Esophagus squamous epithelium (tissue), 5 donors: ENCODE results near the gene FAF2. TPM values are rescaled to one million over a fixed set of nuclear protein-coding genes. Genes with fewer than 3 reads are reported as not detected.

Source experiments
- DNase-seq: peaks from one replicate; lab custom pipeline; 2025; lab: John Stamatoyannopoulos, UW
- H3K27ac ChIP-seq, 4 donors: fragments of 200-600 bp; sonication (generic); one replicate each; pipeline ENCODE4 v1.5.1; 2016 to 2019; ENCODE audit warnings: mild to moderate bottlenecking in 1 of 4
- H3K27me3 ChIP-seq, 4 donors: fragments of 200-600 bp; sonication (generic); 1 replicate in 3 of 4; 2 replicates in 1 of 4; pipeline versions ENCODE4 v1.5.1 to v1.6.0; 2017 to 2021; ENCODE audit warnings: antibody characterized with exemption in 1 of 4
- H3K36me3 ChIP-seq, 3 donors: fragments of 200-600 bp; sonication (generic); one replicate each; pipeline ENCODE4 v1.5.1; 2016 to 2019
- H3K4me1 ChIP-seq, 3 donors: fragments of 200-600 bp; sonication (generic); one replicate each; pipeline ENCODE4 v1.5.1; 2017 to 2019
- H3K4me3 ChIP-seq, 4 donors: fragments of 200-600 bp; sonication (generic); 1 replicate in 3 of 4; 2 replicates in 1 of 4; pipeline ENCODE4 v1.5.1; 2016 to 2019; ENCODE audit warnings: mild to moderate bottlenecking in 2 of 4, moderate library complexity in 1 of 4
- H3K9me3 ChIP-seq, 3 donors: fragments of 200-600 bp; sonication (generic); one replicate each; pipeline ENCODE4 v1.5.1; 2016 to 2019
- POLR2A ChIP-seq, 4 donors: fragments of 450-650 bp; IDR thresholded peaks; one replicate each; pipeline ENCODE4 v1.6.1; 2017; ENCODE audit warnings: antibody characterized with exemption in 4 of 4, mild to moderate bottlenecking in 4 of 4, moderate library complexity in 3 of 4
- WGBS, 2 donors: methylation state at CpG; one replicate each; pipeline ENCODE4 v1.1.5; 2018; 5-methylcytosine and 5-hydroxymethylcytosine counted together
- intact Hi-C: fragments of 100-400 bp; cut with DNase I; formaldehyde crosslinking; loops from one replicate; pipeline ENCODE4 v1.15.0; 2022
- total RNA-seq, 4 donors: library from RNA; depleted of rRNA; stranded (reverse); fragments of >200 nt; gene quantifications; one replicate each; pipeline ENCODE4 v1.1.0, GENCODE V29; 2016
- TF ChIP-seq, protein P1 (sequence below), 6 experiments: fragments of 450-650 bp in 4 of 6; fragments of 200-600 bp in 2 of 6; sonication (generic) in 2 of 6; IDR thresholded peaks; one replicate each; pipeline ENCODE4 v1.5.1; 2016 to 2019; ENCODE audit warnings: antibody characterized with exemption in 6 of 6, mild to moderate bottlenecking in 4 of 6, moderate library complexity in 4 of 6
- donor health status: DM: yes; HTN: yes; CAD: no.

FAF2 gene
- total RNA-seq, 4 donors from 2014 or later = 18.5 to 27.0 (median 24.7) TPM

DNA sequence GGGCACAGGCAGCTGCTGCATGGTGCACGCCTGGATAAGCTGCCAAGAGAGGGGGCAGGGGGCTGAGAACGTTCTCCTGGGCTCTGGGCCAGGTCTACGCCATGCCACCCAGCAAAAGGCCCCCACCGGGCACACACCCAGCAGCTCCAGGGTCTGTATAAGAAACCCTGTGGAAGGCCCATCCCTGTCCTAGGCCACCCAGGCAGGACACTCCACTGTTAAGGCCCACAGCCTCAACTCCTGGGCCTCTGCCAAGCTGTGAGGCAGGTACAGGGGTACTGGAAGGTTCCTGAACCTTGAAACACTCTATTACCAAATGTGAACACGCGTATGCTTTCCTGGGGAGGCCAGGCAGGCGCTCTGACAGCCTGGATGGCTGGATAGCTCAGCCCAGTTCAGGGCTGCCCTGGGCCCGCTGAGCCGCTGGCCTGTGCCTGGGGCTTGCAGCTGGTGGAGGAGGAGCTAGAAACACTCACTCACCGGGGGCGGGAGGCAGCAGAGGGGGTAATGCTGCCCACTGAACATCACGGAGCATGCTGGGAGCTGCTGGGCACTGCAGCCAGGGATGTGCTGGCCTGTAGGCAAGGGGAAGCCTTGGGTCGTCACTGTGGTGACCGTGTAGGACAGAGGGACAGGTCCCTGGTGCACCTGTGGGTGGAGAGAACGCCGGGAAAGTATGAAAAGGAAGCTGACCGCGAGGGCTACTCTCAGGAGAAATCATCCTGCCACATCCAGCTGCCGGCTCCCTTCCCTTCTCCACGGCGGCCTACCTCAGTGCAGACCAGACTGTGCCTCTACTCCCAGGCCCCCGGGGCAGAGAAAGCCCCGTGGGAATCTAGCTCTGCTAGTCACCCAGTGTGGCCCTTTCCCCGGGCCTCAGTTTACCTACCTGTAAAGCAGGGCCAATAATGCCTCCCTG lies 83.1 kb downstream of the FAF2 start:
- H3K27ac ChIP-seq = peak overlapping the region in 1 of 4 donors; percentile 18
- 38% methylated on average over 13 of the region's 24 CpGs; no CpG with 5 or more reads in 1 of the 2 donors for WGBS, 2 donors
- peaks cover 61 to 82% (median 66%) of the 10 kb centered on the region in 3 donors for H3K4me1 ChIP-seq
- H3K9me3 ChIP-seq = no peaks in the 10 kb centered on the region
- H3K27me3 ChIP-seq = no peaks in the 10 kb centered on the region
- intact Hi-C loops = loop anchor here (10.0 kb wide), 1 partner anchor 116 kb away; the partner anchor contains the start of gene CLTB
- TF ChIP-seq POLR2A (IDR thresholded peaks at IDR 0.05) = no peak
- TF ChIP-seq, protein P1, sequence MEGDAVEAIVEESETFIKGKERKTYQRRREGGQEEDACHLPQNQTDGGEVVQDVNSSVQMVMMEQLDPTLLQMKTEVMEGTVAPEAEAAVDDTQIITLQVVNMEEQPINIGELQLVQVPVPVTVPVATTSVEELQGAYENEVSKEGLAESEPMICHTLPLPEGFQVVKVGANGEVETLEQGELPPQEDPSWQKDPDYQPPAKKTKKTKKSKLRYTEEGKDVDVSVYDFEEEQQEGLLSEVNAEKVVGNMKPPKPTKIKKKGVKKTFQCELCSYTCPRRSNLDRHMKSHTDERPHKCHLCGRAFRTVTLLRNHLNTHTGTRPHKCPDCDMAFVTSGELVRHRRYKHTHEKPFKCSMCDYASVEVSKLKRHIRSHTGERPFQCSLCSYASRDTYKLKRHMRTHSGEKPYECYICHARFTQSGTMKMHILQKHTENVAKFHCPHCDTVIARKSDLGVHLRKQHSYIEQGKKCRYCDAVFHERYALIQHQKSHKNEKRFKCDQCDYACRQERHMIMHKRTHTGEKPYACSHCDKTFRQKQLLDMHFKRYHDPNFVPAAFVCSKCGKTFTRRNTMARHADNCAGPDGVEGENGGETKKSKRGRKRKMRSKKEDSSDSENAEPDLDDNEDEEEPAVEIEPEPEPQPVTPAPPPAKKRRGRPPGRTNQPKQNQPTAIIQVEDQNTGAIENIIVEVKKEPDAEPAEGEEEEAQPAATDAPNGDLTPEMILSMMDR (IDR thresholded peaks at IDR 0.05) = no peak
- peak overlapping the region in 1 of 4 donors; percentile 2 for H3K4me3 ChIP-seq
- DNase-seq = no peak
- H3K36me3 ChIP-seq = peaks cover 17 to 60% (median 46%) of the 10 kb centered on the region in 3 donors

DNA sequence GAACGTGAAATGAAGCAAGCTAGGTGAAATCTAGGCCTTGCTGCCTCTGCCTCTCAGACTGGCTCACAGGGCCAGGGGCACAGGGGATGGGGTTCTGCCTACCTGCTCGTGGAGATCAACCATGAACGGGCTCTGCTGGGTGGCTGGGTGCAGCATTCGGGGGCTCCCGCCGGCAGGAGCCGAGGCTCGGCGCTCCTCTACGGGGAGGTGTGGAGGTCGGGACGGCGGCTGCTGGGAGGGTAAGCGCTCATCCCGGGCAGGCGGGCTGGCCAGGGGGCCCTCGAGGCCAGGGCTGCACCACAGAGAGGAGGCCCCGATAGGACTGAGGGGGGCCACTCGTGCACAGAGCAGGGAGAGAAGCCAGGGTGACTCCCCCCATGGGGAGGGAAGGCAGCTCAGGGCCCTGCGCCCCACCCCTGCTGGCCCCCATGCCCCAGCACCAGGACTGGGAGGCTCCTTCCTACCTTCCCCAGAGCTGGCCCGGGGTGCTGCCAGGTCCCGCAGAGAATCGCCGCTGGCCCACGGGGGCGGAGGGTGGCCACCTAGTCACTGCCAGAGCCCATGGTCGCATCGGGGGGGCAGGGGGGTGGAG lies 83.8 kb downstream of the FAF2 start:
- intact Hi-C loops = loop anchor here (10.0 kb wide), 1 partner anchor 117 kb away; the partner anchor contains the start of gene CLTB
- Histone ChIP-seq H3K27me3 (no peaks in the 10 kb centered on the region), H3K4me1 (peaks cover 63 to 84% (median 66%) of the 10 kb centered on the region in 3 donors), H3K36me3 (peaks cover 17 to 55% (median 46%) of the 10 kb centered on the region in 3 donors), H3K4me3 (no peak overlapping the region), H3K27ac (peak overlapping the region in 2 of 4 donors; percentile 9 to 18), H3K9me3 (no peaks in the 10 kb centered on the region)
- DNase-seq = no peak
- WGBS, 2 donors = no CpG with 5 or more reads among the region's 28 CpGs
- no peak for TF ChIP-seq POLR2A (IDR thresholded peaks at IDR 0.05)
- TF ChIP-seq, protein P1 (IDR thresholded peaks at IDR 0.05) = no peak

DNA sequence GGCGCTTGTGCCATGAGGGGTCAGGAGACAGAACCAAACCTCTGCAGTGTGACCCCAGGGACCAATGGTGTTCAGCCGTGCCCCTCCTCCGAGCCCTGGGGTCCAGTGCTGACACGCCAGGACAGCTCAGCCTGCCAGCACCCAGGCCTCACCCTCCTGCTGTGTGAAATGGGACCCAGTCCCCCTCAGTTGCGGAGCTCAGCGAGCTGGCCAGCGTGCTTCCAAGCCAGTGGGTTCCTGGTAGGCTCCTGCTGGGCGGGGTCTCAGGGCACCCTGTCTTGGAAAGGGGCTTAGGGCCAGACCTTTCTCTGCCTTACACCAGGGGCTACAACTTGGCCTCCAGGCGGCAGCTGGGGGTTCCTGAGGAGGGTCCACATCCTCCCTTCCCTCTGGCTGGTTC lies 84.6 kb downstream of the FAF2 start:
- Histone ChIP-seq H3K27me3 (no peaks in the 10 kb centered on the region), H3K4me1 (peaks cover 63 to 84% (median 66%) of the 10 kb centered on the region in 3 donors), H3K9me3 (no peaks in the 10 kb centered on the region), H3K27ac (peak overlapping the region; percentile 30 to 100 (median 98)), H3K36me3 (peaks cover 17 to 47% (median 39%) of the 10 kb centered on the region in 3 donors), H3K4me3 (no peak overlapping the region)
- WGBS, 2 donors = 58 to 71% methylated on average over 4 to 7 of the region's 9 CpGs
- intact Hi-C loops = loop anchor here (10.0 kb wide), 1 partner anchor 118 kb away; the partner anchor contains the start of gene CLTB
- TF ChIP-seq, protein P1 (IDR thresholded peaks at IDR 0.05) = no peak
- TF ChIP-seq POLR2A (IDR thresholded peaks at IDR 0.05) = no peak
- no peak for DNase-seq

DNA sequence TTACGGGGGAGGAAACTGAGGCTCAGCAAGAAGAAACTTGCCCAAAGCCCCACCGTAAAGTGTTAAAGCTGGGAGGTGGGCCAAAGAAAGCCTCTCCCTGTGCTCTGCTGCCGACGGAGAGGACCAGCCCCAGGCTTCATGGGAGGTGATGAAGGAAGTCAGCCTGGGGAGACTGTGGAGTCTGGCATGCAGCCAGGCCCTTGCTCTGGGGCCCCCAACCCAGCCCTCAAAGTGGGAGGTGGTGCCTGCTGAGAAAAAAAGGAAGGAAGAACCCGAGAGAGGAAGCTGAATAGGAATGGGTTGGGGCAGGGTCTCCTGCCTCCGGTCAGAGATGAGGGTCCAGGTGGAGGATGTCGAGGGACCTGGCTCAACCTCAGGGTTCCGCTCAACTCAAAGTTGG lies 85.2 kb downstream of the FAF2 start:
- Histone ChIP-seq H3K27me3 (no peaks in the 10 kb centered on the region), H3K4me1 (peaks cover 64 to 87% (median 68%) of the 10 kb centered on the region in 3 donors), H3K36me3 (peaks cover 17 to 41% (median 36%) of the 10 kb centered on the region in 3 donors), H3K9me3 (no peaks in the 10 kb centered on the region), H3K4me3 (peak overlapping the region in 2 of 4 donors; percentile 81 to 88), H3K27ac (peak overlapping the region; percentile 96 to 100 (median 99))
- intact Hi-C loops = loop anchor here (10.0 kb wide), 1 partner anchor 119 kb away; the partner anchor contains the start of gene CLTB
- WGBS, 2 donors = 17 to 21% methylated on average over 5 of the region's 8 CpGs
- no peak for DNase-seq
- TF ChIP-seq, protein P1 (IDR thresholded peaks at IDR 0.05) = no peak
- TF ChIP-seq POLR2A (IDR thresholded peaks at IDR 0.05) = no peak
